ENCODE results near the gene ZNF408. TPM values are rescaled to one million over a fixed set of nuclear protein-coding genes. Genes with fewer than 3 reads are reported as not detected.

Gene ZNF408
- total RNA-seq, 1 experiment from 2014 or later = 14.5 TPM

DNA sequence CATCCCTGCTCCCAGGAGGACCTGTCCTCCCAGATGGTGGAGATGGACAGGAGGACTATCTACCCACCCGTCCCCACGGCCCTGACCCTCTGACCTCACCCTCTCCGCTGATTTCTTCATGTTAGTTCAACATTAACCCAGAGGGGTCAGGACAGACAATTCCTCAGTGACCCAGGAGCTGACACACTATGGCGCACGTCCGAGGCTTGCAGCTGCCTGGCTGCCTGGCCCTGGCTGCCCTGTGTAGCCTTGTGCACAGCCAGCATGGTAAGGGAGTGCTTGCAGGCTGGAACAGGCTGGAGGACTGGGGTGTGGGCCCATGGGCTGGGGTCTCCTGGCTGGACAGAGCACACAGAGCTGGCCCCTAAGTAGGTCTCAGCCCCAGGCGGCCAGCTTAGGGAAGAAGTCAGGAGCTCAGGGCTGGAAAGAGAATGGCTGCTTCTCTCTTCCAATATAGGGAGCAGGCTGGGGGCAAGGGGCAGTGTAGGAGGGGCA lies 18.3 kb downstream of the ZNF408 start, which contains the start of gene F2:
Gene F2 (plus strand): TSS at position 166 of the 495 bp plus-strand sequence. CDS start 23 bp downstream, at position 189.
- no peak for DNase-seq (ENCODE audit: unreplicated experiment)
- TF ChIP-seq, protein P1, sequence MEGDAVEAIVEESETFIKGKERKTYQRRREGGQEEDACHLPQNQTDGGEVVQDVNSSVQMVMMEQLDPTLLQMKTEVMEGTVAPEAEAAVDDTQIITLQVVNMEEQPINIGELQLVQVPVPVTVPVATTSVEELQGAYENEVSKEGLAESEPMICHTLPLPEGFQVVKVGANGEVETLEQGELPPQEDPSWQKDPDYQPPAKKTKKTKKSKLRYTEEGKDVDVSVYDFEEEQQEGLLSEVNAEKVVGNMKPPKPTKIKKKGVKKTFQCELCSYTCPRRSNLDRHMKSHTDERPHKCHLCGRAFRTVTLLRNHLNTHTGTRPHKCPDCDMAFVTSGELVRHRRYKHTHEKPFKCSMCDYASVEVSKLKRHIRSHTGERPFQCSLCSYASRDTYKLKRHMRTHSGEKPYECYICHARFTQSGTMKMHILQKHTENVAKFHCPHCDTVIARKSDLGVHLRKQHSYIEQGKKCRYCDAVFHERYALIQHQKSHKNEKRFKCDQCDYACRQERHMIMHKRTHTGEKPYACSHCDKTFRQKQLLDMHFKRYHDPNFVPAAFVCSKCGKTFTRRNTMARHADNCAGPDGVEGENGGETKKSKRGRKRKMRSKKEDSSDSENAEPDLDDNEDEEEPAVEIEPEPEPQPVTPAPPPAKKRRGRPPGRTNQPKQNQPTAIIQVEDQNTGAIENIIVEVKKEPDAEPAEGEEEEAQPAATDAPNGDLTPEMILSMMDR (IDR thresholded peaks at IDR 0.05; ENCODE audit: unreplicated experiment) = no peak
- intact Hi-C loops (cut with micrococcal nuclease) = no loop called here
- ChIA-PET POLR2A (no interaction called here), CTCF (no interaction called here)
- H3K4me3 Mint-ChIP-seq (ENCODE audit: unreplicated experiment) = no peak within 1 kb of the TSS
- no peaks in the 10 kb centered on the region for H3K4me1 Mint-ChIP-seq (ENCODE audit: insufficient read depth, unreplicated experiment)
- H3K36me3 Mint-ChIP-seq (ENCODE audit: insufficient read depth, unreplicated experiment) = no peaks in the 10 kb centered on the region
- no peaks in the 10 kb centered on the region for H3K9me3 Mint-ChIP-seq (ENCODE audit: unreplicated experiment)
- H3K27ac Mint-ChIP-seq (ENCODE audit: low read depth, unreplicated experiment) = no peak within 1 kb of the TSS
- BruUV-seq (replicated peaks) = no TSS peak
- no peaks in the 10 kb centered on the region for H3K27me3 Mint-ChIP-seq (ENCODE audit: insufficient read depth, unreplicated experiment)

DNA sequence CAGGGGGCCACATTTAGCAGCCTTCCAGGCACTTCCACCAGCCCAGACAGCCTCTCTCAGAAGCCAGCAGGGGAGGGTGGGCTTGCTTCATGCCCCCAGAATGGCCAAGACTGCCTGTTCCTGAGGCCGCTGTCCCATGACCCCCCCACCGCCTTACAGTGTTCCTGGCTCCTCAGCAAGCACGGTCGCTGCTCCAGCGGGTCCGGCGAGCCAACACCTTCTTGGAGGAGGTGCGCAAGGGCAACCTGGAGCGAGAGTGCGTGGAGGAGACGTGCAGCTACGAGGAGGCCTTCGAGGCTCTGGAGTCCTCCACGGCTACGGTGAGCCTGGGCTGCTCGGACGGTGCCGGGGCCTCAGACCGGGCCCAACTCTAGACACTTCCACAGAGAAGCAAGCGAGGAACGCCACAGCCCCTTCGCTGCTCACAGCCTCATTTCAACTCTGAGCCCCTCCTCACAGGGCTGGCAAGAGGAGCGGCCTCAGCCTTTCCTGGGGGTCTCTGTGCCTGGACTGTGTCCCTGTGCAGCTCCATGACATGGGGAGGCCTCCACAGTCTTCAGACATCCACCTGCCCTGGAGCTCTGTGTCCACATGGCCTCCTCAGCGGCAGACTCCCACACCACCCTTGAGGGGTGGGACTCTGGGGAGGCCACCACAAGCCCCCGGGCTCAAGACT lies 18.9 kb downstream of the ZNF408 start:
- ChIA-PET CTCF (no interaction called here), POLR2A (no interaction called here)
- no peak for DNase-seq (ENCODE audit: unreplicated experiment)
- Mint-ChIP-seq H3K4me3 (ENCODE audit: unreplicated experiment) (no peak overlapping the region), H3K9me3 (ENCODE audit: unreplicated experiment) (no peaks in the 10 kb centered on the region), H3K27ac (ENCODE audit: low read depth, unreplicated experiment) (no peak overlapping the region), H3K36me3 (ENCODE audit: insufficient read depth, unreplicated experiment) (no peaks in the 10 kb centered on the region), H3K4me1 (ENCODE audit: insufficient read depth, unreplicated experiment) (no peaks in the 10 kb centered on the region), H3K27me3 (ENCODE audit: insufficient read depth, unreplicated experiment) (no peaks in the 10 kb centered on the region)
- intact Hi-C loops (cut with micrococcal nuclease) = no loop called here
- TF ChIP-seq, protein P1 (IDR thresholded peaks at IDR 0.05; ENCODE audit: unreplicated experiment) = no peak
- no TSS peak for BruUV-seq (replicated peaks)

DNA sequence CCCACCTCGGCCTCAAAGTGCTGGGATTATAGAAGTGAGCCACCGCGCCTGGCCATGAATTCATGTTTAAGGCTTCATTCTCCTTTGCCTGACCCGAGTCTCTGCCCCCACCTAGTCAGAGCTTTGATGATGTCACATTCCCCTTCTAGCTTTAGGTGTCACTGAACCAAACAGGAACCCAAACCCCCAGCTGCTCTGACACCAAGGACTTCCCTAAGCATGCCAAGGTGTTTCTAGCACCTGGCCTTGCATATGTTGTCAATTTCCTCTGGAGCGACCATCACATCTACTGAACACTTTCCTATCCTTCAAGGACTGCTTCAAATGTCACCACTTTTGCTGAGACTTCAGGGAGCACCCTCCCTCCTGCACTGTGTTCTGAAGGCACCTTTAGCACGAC lies 20.5 kb downstream of the ZNF408 start:
- Mint-ChIP-seq H3K4me1 (ENCODE audit: insufficient read depth, unreplicated experiment) (no peaks in the 10 kb centered on the region), H3K9me3 (ENCODE audit: unreplicated experiment) (no peaks in the 10 kb centered on the region), H3K27me3 (ENCODE audit: insufficient read depth, unreplicated experiment) (no peaks in the 10 kb centered on the region), H3K4me3 (ENCODE audit: unreplicated experiment) (no peak overlapping the region), H3K27ac (ENCODE audit: low read depth, unreplicated experiment) (no peak overlapping the region), H3K36me3 (ENCODE audit: insufficient read depth, unreplicated experiment) (no peaks in the 10 kb centered on the region)
- POLR2A ChIA-PET = no interaction called here
- CTCF ChIA-PET = interaction anchor here (0.7 kb wide), 1 partner anchor 97 kb away, joined by 3 read pairs; no protein-coding TSS in a partner anchor
- no peak for DNase-seq (ENCODE audit: unreplicated experiment)
- no TSS peak for BruUV-seq (replicated peaks)
- TF ChIP-seq, protein P1 (IDR thresholded peaks at IDR 0.05; ENCODE audit: unreplicated experiment) = no peak
- intact Hi-C loops (cut with micrococcal nuclease) = no loop called here

DNA sequence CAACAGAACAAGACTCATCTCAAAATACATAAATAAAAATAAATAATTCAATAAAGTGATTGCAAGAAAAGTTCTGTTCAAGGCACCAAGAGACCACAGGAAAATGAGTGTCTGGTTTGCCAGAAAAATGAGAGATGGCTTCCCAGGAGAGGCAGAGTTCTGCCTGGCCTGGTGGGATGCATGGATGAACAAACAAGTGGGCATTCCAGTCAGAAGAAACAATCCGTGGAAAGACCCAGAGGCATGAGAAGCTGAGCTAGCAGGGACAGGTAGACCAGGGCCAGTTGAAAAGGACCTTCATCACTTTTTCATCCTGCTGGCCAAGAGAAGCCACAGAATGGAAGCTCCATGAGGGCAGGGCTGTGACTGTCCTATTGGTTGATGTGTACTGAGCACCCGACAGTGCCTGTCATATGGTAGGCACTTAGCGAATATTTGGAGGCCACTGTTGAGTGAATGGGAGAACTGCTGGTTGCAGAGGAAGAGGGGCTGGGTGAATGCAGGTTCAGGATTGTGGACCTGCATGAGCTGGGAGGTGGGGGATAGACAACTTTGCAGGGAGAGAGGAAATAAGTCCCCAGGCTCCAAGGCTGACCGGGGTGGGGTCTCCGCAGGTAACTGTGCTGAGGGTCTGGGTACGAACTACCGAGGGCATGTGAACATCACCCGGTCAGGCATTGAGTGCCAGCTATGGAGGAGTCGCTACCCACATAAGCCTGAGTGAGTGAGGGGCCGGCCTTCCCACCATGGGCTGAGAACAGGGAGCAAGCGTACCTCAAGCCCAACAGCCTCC lies 21.9 kb downstream of the ZNF408 start:
- H3K9me3 Mint-ChIP-seq (ENCODE audit: unreplicated experiment) = no peaks in the 10 kb centered on the region
- CTCF ChIA-PET = no interaction called here
- no peaks in the 10 kb centered on the region for H3K4me1 Mint-ChIP-seq (ENCODE audit: insufficient read depth, unreplicated experiment)
- H3K4me3 Mint-ChIP-seq (ENCODE audit: unreplicated experiment) = no peak overlapping the region
- TF ChIP-seq, protein P1 (IDR thresholded peaks at IDR 0.05; ENCODE audit: unreplicated experiment) = no peak
- H3K27ac Mint-ChIP-seq (ENCODE audit: low read depth, unreplicated experiment) = no peak overlapping the region
- POLR2A ChIA-PET = no interaction called here
- H3K36me3 Mint-ChIP-seq (ENCODE audit: insufficient read depth, unreplicated experiment) = no peaks in the 10 kb centered on the region
- no peak for DNase-seq (ENCODE audit: unreplicated experiment)
- intact Hi-C loops (cut with micrococcal nuclease) = no loop called here
- BruUV-seq (replicated peaks) = no TSS peak
- H3K27me3 Mint-ChIP-seq (ENCODE audit: insufficient read depth, unreplicated experiment) = no peaks in the 10 kb centered on the region
